Measurements from ENCODE around the gene LNP1.

DNA sequence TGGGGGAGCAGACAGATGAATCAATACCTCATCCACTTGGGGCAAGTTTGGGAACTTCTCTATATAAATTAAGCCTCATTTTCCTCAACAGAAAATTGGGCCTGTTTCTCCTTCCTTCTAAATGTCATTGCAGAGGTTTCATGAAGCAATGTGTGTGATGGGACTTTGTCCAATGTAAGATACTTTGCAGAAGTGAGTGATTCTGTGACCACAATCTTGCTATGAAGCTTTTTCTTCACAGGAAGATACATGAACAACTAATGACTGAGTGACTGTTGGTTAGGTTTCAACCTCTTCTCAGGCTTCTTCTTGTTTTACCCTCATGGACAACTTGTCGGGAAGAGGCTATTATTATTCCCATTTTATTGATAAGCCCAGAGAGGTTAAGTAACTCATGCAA, 102.1 kb downstream of the LNP1 start:
- TF ChIP-seq, protein P1, sequence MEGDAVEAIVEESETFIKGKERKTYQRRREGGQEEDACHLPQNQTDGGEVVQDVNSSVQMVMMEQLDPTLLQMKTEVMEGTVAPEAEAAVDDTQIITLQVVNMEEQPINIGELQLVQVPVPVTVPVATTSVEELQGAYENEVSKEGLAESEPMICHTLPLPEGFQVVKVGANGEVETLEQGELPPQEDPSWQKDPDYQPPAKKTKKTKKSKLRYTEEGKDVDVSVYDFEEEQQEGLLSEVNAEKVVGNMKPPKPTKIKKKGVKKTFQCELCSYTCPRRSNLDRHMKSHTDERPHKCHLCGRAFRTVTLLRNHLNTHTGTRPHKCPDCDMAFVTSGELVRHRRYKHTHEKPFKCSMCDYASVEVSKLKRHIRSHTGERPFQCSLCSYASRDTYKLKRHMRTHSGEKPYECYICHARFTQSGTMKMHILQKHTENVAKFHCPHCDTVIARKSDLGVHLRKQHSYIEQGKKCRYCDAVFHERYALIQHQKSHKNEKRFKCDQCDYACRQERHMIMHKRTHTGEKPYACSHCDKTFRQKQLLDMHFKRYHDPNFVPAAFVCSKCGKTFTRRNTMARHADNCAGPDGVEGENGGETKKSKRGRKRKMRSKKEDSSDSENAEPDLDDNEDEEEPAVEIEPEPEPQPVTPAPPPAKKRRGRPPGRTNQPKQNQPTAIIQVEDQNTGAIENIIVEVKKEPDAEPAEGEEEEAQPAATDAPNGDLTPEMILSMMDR (IDR thresholded peaks at IDR 0.05; ENCODE audit: low read depth, low read length), result no peak
- TF ChIP-seq EZH2phosphoT487 (IDR thresholded peaks at IDR 0.05; ENCODE audit: low read depth), result no peak
